ENCODE results near the gene ZBTB45.

DNA sequence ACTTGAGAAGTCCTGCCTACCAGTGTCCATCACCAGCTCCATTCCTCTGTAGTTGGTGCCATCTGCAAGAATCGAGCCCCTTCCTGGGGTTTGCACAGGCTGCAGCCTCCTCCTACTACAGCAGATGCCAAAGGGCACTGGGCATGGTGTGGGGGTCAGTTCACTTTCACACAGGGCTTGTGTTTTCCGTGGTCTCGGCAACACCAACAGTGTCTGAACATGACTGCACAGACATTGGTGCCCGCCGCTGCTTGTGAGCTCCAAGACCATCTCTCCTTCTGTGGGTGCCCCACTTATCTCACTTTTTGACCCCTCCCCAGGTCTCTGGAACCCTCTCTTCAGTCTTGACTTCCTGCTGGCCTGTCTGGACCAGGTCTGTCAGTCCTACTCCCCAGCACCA lies 28.2 kb downstream of the ZBTB45 start:
- TF ChIP-seq, protein P1, sequence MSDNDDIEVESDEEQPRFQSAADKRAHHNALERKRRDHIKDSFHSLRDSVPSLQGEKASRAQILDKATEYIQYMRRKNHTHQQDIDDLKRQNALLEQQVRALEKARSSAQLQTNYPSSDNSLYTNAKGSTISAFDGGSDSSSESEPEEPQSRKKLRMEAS (IDR thresholded peaks at IDR 0.05; ENCODE audit: low read depth, low read length), result no peak
- TF ChIP-seq, protein P2, sequence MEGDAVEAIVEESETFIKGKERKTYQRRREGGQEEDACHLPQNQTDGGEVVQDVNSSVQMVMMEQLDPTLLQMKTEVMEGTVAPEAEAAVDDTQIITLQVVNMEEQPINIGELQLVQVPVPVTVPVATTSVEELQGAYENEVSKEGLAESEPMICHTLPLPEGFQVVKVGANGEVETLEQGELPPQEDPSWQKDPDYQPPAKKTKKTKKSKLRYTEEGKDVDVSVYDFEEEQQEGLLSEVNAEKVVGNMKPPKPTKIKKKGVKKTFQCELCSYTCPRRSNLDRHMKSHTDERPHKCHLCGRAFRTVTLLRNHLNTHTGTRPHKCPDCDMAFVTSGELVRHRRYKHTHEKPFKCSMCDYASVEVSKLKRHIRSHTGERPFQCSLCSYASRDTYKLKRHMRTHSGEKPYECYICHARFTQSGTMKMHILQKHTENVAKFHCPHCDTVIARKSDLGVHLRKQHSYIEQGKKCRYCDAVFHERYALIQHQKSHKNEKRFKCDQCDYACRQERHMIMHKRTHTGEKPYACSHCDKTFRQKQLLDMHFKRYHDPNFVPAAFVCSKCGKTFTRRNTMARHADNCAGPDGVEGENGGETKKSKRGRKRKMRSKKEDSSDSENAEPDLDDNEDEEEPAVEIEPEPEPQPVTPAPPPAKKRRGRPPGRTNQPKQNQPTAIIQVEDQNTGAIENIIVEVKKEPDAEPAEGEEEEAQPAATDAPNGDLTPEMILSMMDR (IDR thresholded peaks at IDR 0.05; ENCODE audit: low read depth, low read length), result no peak
- TF ChIP-seq POLR2A (IDR thresholded peaks at IDR 0.05; ENCODE audit: extremely low read depth, insufficient read length), result no peak
- TF ChIP-seq MYC (IDR thresholded peaks at IDR 0.05; ENCODE audit: low read depth, low read length), result no peak

Data from NB4 (cell line).